Activated gamma-delta T cell treated with Interleukin-2 at 50 U/mL for 16 hours (primary cell): Measurements from ENCODE around the gene BEAN1.

ENCODE experiments used
- DNase-seq: peaks from one replicate; pipeline ENCODE4 v3.0.0-alpha.2; 2020

Gene BEAN1

GRCh38 chr16:66427036-66427860, at the start of gene BEAN1:
BEAN1 (plus strand) TSS chr16:66427295; CDS start chr16:66437677, 10,382 bp downstream.
- no peak for DNase-seq

- no peak for DNase-seq
Measured at GRCh38 chr16:66377324-66377723, 49.8 kb upstream of the BEAN1 start.

GRCh38 chr16:66378741-66379570, 48.1 kb upstream of the BEAN1 start:
- DNase-seq = no peak

- no peak for DNase-seq
Measured at GRCh38 chr16:66379571-66379941, 47.5 kb upstream of the BEAN1 start.

GRCh38 chr16:66380421-66380820, 46.7 kb upstream of the BEAN1 start:
- DNase-seq = no peak

- no peak for DNase-seq
Measured at GRCh38 chr16:66381585-66382170, 45.4 kb upstream of the BEAN1 start.

- no peak for DNase-seq
Measured at GRCh38 chr16:66382171-66382965, 44.7 kb upstream of the BEAN1 start.

- DNase-seq = no peak
Measured at GRCh38 chr16:66382966-66383299, 44.2 kb upstream of the BEAN1 start.

- no peak for DNase-seq
Measured at GRCh38 chr16:66383551-66383950, 43.5 kb upstream of the BEAN1 start.

GRCh38 chr16:66385415-66385814, 41.7 kb upstream of the BEAN1 start:
- no peak for DNase-seq

GRCh38 chr16:66386629-66387622, 40.2 kb upstream of the BEAN1 start:
- no peak for DNase-seq

- no peak for DNase-seq
Measured at GRCh38 chr16:66387817-66388332, 39.2 kb upstream of the BEAN1 start.

- no peak for DNase-seq
Measured at GRCh38 chr16:66388350-66389139, 38.5 kb upstream of the BEAN1 start.

- DNase-seq = no peak
Measured at GRCh38 chr16:66389256-66390176, 37.6 kb upstream of the BEAN1 start.

GRCh38 chr16:66390346-66391108, 36.6 kb upstream of the BEAN1 start:
- DNase-seq = no peak

GRCh38 chr16:66391726-66392670, 35.1 kb upstream of the BEAN1 start:
- no peak for DNase-seq

- DNase-seq = no peak
Measured at GRCh38 chr16:66395806-66396555, 31.1 kb upstream of the BEAN1 start.
